ENCODE measurements around the gene NRSN2.

DNA sequence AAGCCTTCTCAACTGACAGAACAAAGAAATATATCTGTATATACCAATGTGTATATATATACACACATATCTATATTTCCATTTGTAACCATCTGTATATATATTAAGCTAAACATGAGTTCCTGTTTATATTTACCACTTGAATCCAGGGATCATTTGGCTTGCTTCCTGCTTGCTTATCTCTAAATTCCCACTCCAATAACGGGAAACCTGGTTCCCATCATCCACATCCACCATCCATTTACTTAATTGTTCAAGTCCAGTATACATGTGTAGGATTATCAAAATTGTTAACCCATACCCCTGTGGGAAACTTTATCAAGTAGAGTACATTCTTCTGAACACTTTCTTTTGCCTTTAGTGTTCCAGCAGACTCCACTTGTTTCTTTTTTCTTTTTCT is 34.0 kb upstream of the NRSN2 start:
- TF ChIP-seq, protein P1, sequence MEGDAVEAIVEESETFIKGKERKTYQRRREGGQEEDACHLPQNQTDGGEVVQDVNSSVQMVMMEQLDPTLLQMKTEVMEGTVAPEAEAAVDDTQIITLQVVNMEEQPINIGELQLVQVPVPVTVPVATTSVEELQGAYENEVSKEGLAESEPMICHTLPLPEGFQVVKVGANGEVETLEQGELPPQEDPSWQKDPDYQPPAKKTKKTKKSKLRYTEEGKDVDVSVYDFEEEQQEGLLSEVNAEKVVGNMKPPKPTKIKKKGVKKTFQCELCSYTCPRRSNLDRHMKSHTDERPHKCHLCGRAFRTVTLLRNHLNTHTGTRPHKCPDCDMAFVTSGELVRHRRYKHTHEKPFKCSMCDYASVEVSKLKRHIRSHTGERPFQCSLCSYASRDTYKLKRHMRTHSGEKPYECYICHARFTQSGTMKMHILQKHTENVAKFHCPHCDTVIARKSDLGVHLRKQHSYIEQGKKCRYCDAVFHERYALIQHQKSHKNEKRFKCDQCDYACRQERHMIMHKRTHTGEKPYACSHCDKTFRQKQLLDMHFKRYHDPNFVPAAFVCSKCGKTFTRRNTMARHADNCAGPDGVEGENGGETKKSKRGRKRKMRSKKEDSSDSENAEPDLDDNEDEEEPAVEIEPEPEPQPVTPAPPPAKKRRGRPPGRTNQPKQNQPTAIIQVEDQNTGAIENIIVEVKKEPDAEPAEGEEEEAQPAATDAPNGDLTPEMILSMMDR (IDR thresholded peaks at IDR 0.05): no peak
- no peak for TF ChIP-seq POLR2AphosphoS5 (IDR thresholded peaks at IDR 0.05; ENCODE audit: insufficient read depth in 1 of 2, low read depth in 1 of 2)
